HepG2 (cell line): ENCODE measurements around the gene STX7. TPM values are rescaled to one million over a fixed set of nuclear protein-coding genes. Genes with fewer than 3 reads are reported as not detected.

ENCODE experiments used
- ARID3A ChIP-seq: IDR thresholded peaks from 2 replicates; pipeline ENCODE4 v1.6.1; 2012; ENCODE audit warnings: low read depth, low read length, improper control_type of control experiment
- ARID5B ChIP-seq: IDR thresholded peaks from 2 replicates; pipeline ENCODE4 v1.4.0; 2020; ENCODE audit warnings: mild to moderate bottlenecking, missing genetic modification reagents
- BATF2 ChIP-seq: sonication (generic); formaldehyde crosslinking; IDR thresholded peaks from 2 replicates; pipeline ENCODE4 v1.8.0; 2022; ENCODE audit warnings: mild to moderate bottlenecking, missing genetic modification reagents, moderate library complexity
- CEBPG ChIP-seq: IDR thresholded peaks from 2 replicates; pipeline ENCODE4 v1.6.1; 2016
- CREB1 ChIP-seq, 2 experiments: fragments of 450-650 bp in 1 of 2; IDR thresholded peaks; 2 replicates each; pipeline ENCODE4 v1.6.1; 2016 to 2017; ENCODE audit warnings: control low read depth in 1 of 2, mild to moderate bottlenecking in 1 of 2, missing compliant biosample characterization in 1 of 2, missing genetic modification characterization in 1 of 2
- MAX ChIP-seq: IDR thresholded peaks from 2 replicates; pipeline ENCODE4 v1.6.1; 2012; ENCODE audit warnings: inconsistent platforms
- MED1 ChIP-seq: sonication (generic); formaldehyde crosslinking; IDR thresholded peaks from 2 replicates; pipeline ENCODE4 v1.4.0; 2020; ENCODE audit warnings: missing genetic modification reagents
- MXD4 ChIP-seq: IDR thresholded peaks from 2 replicates; pipeline ENCODE4 v1.6.1; 2016; ENCODE audit warnings: mild to moderate bottlenecking, missing biosample characterization, missing genetic modification reagents
- NCOA1 ChIP-seq: sonication (generic); formaldehyde crosslinking; IDR thresholded peaks from 2 replicates; pipeline ENCODE4 v1.9.0; 2021; ENCODE audit warnings: missing genetic modification reagents
- NFATC3 ChIP-seq: sonication (generic); formaldehyde crosslinking; IDR thresholded peaks from 2 replicates; pipeline ENCODE4 v1.5.1; 2020; ENCODE audit warnings: mild to moderate bottlenecking, missing genetic modification reagents
- NR2F6 ChIP-seq, 2 experiments: IDR thresholded peaks; 2 replicates each; pipeline ENCODE4 v1.6.1; 2016; ENCODE audit warnings: antibody characterized with exemption in 1 of 2, mild to moderate bottlenecking in 1 of 2
- SAP130 ChIP-seq: IDR thresholded peaks from 2 replicates; pipeline ENCODE4 v1.6.1; 2016; ENCODE audit warnings: low read depth
- TARDBP ChIP-seq: sonication (generic); formaldehyde crosslinking; IDR thresholded peaks from 2 replicates; pipeline ENCODE4 v1.8.0; 2022; ENCODE audit warnings: mild to moderate bottlenecking, missing genetic modification reagents
- ZBTB39 ChIP-seq: sonication (generic); formaldehyde crosslinking; IDR thresholded peaks from 2 replicates; pipeline ENCODE4 v1.5.0; 2020; ENCODE audit warnings: missing genetic modification reagents
- ZEB1 ChIP-seq: IDR thresholded peaks from 2 replicates; pipeline ENCODE4 v1.6.1; 2012; ENCODE audit warnings: mild to moderate bottlenecking, low read depth, inconsistent platforms; ENCODE audit not compliant: insufficient replicate concordance
- ZFP1 ChIP-seq: IDR thresholded peaks from 2 replicates; pipeline ENCODE4 v1.6.1; 2016
- ZNF335 ChIP-seq: sonication (generic); formaldehyde crosslinking; IDR thresholded peaks from 2 replicates; pipeline ENCODE4 v1.4.0; 2020; ENCODE audit warnings: missing genetic modification reagents
- ZNF414 ChIP-seq: sonication (generic); formaldehyde crosslinking; IDR thresholded peaks from 2 replicates; pipeline ENCODE4 v1.5.0; 2020; ENCODE audit warnings: missing genetic modification reagents
- ZNF740 ChIP-seq: sonication (generic); formaldehyde crosslinking; IDR thresholded peaks from 2 replicates; pipeline ENCODE4 v1.4.0; 2020; ENCODE audit warnings: missing genetic modification reagents
- ZNF749 ChIP-seq: sonication (generic); formaldehyde crosslinking; IDR thresholded peaks from 2 replicates; pipeline ENCODE4 v1.8.0; 2022; ENCODE audit warnings: mild to moderate bottlenecking, missing genetic modification reagents, moderate library complexity, borderline replicate concordance
- polyA plus RNA-seq, 8 experiments: library from polyadenylated mRNA; depleted of rRNA in 3 of 8; stranded (reverse) in 7 of 8; unstranded in 1 of 8; fragments of >200 nt; fragmentation: Illumina TruSeq in 4 of 8; extraction: Trizol in 4 of 8; gene quantifications; 2 replicates each; pipeline versions ENCODE4 v1.2.1 to v1.2.3, GENCODE V29; 2011 to 2016; ENCODE audit warnings: low read depth in 4 of 8, missing spikeins in 1 of 8, mixed read lengths in 1 of 8; ENCODE audit not compliant: insufficient read depth in 1 of 8
- total RNA-seq, 5 experiments: library from RNA; depleted of rRNA; stranded (reverse); fragments of >200 nt; fragmentation: Illumina TruSeq; extraction: Trizol; gene quantifications; 2 replicates each; pipeline ENCODE4 v1.2.3, GENCODE V29; 2016; ENCODE audit warnings: low read depth in 1 of 5

Gene STX7
- total and polyA plus RNA-seq, 2 of the 13 experiments (the other 11 are each of a cell fraction or from before 2014, with no cell fraction given): 28.0 to 34.7 TPM

- TF ChIP-seq TARDBP (CRISPR knock-in tag) (0 out of 2 replicates have a peak, but pooled peaks have one; percentile 38), NFATC3 (CRISPR knock-in tag) (no peak), ZNF749 (CRISPR knock-in tag) (0 out of 2 replicates have a peak, but pooled peaks have one; percentile 41), CEBPG (0 out of 2 replicates have a peak, but pooled peaks have one; percentile 6), ARID5B (CRISPR knock-in tag) (peak; percentile 61), ZNF740 (CRISPR knock-in tag) (no peak), ZNF414 (CRISPR knock-in tag) (no peak), ZBTB39 (CRISPR knock-in tag) (no peak), ZEB1 (no peak), SAP130 (peak; percentile 13; the same call in 1 of the 2 replicates), NR2F6 (IDR thresholded peaks at IDR 0.05) (peak; percentile 32; the same call in 1 of the 2 replicates), NR2F6 (CRISPR knock-in tag; IDR thresholded peaks at IDR 0.05) (no peak), ARID3A (no peak), NCOA1 (no peak), ZNF335 (CRISPR knock-in tag) (no peak), CREB1 (IDR thresholded peaks at IDR 0.05) (no peak), CREB1 (CRISPR knock-in tag; IDR thresholded peaks at IDR 0.05) (no peak), ZFP1 (CRISPR knock-in tag) (no peak), MAX (peak; percentile 64), MED1 (CRISPR knock-in tag) (no peak), BATF2 (CRISPR knock-in tag) (no peak), MXD4 (CRISPR knock-in tag) (peak; percentile 39; the same call in 1 of the 2 replicates)
Observed at GRCh38 chr6:132511210-132511830, 1.6 kb downstream of the STX7 start (continued).
